AG04450 (cell line): ENCODE measurements around the gene SLC5A2. TPM values are rescaled to one million over a fixed set of nuclear protein-coding genes. Genes with fewer than 3 reads are reported as not detected.

Experiments
- CTCF ChIA-PET: fragments of 300-600, 350-600 bp; formaldehyde crosslinking; extraction: SDS; loops from one replicate; lab custom pipeline; 2022; ENCODE audit warnings: antibody characterized with exemption, inconsistent platforms; lab: Charles Lee
- POLR2A ChIA-PET: fragments of 350-600 bp; formaldehyde crosslinking; extraction: SDS; loops from one replicate; lab custom pipeline; 2021; ENCODE audit warnings: antibody characterized with exemption, inconsistent platforms; lab: Yijun Ruan, JAX
- DNase-seq: peaks from one replicate; pipeline ENCODE4 v3.0.0-alpha.2; 2011; ENCODE audit warnings: low read depth, low spot score
- H3K27ac ChIP-seq: one replicate; pipeline ENCODE4 v1.5.1; 2012; ENCODE audit warnings: low read depth, low read length, control low read depth
- H3K27me3 ChIP-seq: one replicate; pipeline ENCODE4 v1.6.0; 2012; ENCODE audit warnings: low read length; ENCODE audit not compliant: control insufficient read depth, insufficient read depth
- H3K4me3 ChIP-seq: 2 replicates; pipeline ENCODE4 v1.5.1; 2011; ENCODE audit warnings: mild to moderate bottlenecking, low read depth, low read length, control low read depth
- H3K9me3 ChIP-seq: 2 replicates; pipeline ENCODE4 v1.5.1; 2012; ENCODE audit warnings: low read length; ENCODE audit not compliant: control insufficient read depth, insufficient read depth
- CTCF ChIP-seq: IDR thresholded peaks from 2 replicates; pipeline ENCODE4 v1.5.1; 2011; ENCODE audit warnings: low read depth, low read length, control low read depth, inconsistent platforms
- polyA plus RNA-seq: library from polyadenylated mRNA; depleted of rRNA; stranded (reverse); fragments of >200 nt; gene quantifications from 2 replicates; pipeline ENCODE4 v1.2.3, GENCODE V29; 2011

The SLC5A2 gene
- polyA plus RNA-seq, 1 experiment, result not detected

GRCh38 chr16:31489616-31490584, 7.0 kb downstream of the SLC5A2 start:
- no peak overlapping the region for H3K4me3 ChIP-seq
- no peak for TF ChIP-seq CTCF
- no peak for DNase-seq
- CTCF ChIA-PET, result interaction anchor here (1.3 kb wide), 1 partner anchor 30 kb away, joined by 3 read pairs; no protein-coding TSS in a partner anchor
- peaks cover 26% of the 10 kb centered on the region for H3K27me3 ChIP-seq
- no peak overlapping the region for H3K27ac ChIP-seq
- POLR2A ChIA-PET, result interaction anchor here (0.6 to 0.7 kb wide), 2 partner anchors 9 to 11 kb away, joined by 3 to 6 read pairs; no protein-coding TSS in a partner anchor
- H3K9me3 ChIP-seq, result no peaks in the 10 kb centered on the region; the same call in 1 of the 2 replicates

DNA sequence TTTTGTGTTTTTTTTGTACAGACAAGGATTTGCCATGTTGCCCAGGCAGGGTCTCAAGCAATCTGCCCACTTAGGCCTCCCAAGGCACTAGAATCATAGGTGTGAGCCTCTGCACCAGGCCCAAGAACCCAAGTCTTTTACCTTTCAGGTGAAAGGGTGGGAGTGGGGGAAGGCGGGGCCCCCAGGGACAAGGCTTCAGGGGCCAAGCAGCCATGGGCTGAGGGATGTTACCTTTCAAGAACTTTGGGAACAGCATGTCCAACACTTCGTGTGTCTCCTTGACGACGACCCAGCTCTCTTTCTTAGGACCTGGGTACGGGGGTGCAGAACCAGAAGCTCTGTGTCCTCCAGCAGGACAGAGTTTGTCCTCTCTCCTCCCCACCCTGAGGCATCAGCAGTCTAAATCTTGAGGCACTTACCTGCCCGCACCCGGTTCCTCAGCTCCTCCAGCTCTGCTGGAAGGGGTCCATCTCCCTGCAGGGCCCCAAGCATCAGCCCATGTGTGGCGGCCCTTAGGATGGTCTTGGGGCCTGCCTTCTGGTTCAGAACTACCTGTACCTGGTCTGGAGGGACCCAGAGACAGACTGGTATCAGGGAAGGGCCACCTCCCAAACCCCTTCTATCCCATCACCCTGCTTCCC, 9.0 kb downstream of the SLC5A2 start:
- no peak for TF ChIP-seq CTCF
- CTCF ChIA-PET, result interaction anchor here (0.9 to 1.7 kb wide), 2 partner anchors 31 to 376 kb away, joined by 3 read pairs; no protein-coding TSS in a partner anchor
- peaks cover 14% of the 10 kb centered on the region for H3K27me3 ChIP-seq
- H3K4me3 ChIP-seq, result no peak overlapping the region
- POLR2A ChIA-PET, result interaction anchor here (0.6 to 0.7 kb wide), 2 partner anchors 543 to 548 kb away, joined by 4 to 6 read pairs; no protein-coding TSS in a partner anchor
- H3K27ac ChIP-seq, result no peak overlapping the region
- DNase-seq, result no peak
- no peaks in the 10 kb centered on the region; the same call in 1 of the 2 replicates for H3K9me3 ChIP-seq

DNA sequence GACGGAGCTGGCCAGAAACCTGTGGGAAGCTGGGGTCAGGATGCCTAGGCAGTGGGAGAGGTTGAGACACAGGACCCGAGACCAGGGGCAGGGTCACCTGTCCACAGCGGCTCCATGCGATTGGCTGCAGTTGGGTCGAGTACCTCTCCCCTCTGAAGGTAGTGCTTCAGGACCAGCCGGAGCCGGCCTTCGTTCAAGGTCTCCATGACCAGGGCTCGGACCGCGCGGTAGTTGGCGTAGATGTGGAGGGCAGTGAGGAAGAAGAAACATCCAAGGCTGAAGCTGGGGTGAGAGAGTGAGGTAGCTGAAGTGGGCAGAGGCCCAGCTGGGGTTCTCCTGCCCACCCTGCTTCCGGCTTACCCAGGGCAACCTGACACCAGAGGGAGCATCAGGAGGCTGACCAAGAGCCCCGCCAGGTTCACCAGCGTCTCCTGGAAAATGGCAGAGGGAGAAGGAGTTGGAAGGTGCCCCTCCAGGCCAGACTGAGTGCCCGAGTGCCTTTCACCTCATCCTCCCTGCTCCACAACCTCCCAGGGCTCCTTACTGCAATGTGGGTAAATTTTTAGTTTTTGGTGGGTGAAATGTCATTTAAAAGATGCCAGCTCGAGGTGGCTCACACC, 10.7 kb downstream of the SLC5A2 start:
- DNase-seq, result no peak
- ChIA-PET CTCF (no interaction called here), POLR2A (no interaction called here)
- no peak overlapping the region for H3K4me3 ChIP-seq
- no peak for TF ChIP-seq CTCF
- H3K9me3 ChIP-seq, result no peaks in the 10 kb centered on the region
- no peak overlapping the region for H3K27ac ChIP-seq
- H3K27me3 ChIP-seq, result no peaks in the 10 kb centered on the region

DNA sequence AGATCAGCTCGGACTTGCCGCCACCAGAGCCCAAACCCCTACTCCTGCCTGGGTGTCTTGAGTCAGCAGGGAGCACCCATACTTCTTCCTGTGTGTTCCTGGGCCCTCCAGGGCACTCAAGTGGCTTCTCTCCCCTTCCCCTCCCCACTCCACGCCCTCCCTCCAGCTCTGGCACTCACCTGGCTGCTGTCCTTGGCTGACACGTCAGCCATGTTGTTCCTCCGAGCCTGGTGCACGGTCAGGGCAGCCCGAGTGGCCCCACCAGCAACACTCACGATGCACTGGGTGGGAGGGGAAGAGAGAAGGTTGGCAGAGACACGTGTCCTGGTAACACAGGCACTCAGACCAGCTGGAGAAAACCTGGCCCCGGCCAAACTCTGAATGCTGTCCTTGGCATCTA, 13.7 kb downstream of the SLC5A2 start:
- ChIA-PET POLR2A (interaction anchor here (1.5 kb wide), 1 partner anchor 11 kb away, joined by 3 read pairs; the partner anchor contains the start of gene RUSF1), CTCF (no interaction called here)
- Histone ChIP-seq H3K9me3 (no peaks in the 10 kb centered on the region), H3K27me3 (no peaks in the 10 kb centered on the region), H3K27ac (no peak overlapping the region), H3K4me3 (no peak overlapping the region)
- TF ChIP-seq CTCF, result no peak
- DNase-seq, result no peak
